GM19099 (cell line): ENCODE data around the gene ZNF827.

Source experiments
- POLR2A ChIP-seq: IDR thresholded peaks from 3 replicates; pipeline ENCODE4 v1.6.1; 2011; ENCODE audit warnings: low read depth; ENCODE audit not compliant: insufficient read length; ENCODE audit errors: extremely low read depth

ZNF827 gene

GRCh38 chr4:145791988-145792387, 146.6 kb downstream of the ZNF827 start:
- TF ChIP-seq POLR2A = no peak

GRCh38 chr4:145788755-145789154, 149.9 kb downstream of the ZNF827 start:
- TF ChIP-seq POLR2A = no peak

GRCh38 chr4:145786830-145787229, 151.8 kb downstream of the ZNF827 start:
- no peak for TF ChIP-seq POLR2A

- no peak for TF ChIP-seq POLR2A
Measured at GRCh38 chr4:145786261-145786660, 152.4 kb downstream of the ZNF827 start.

- no peak for TF ChIP-seq POLR2A
Measured at GRCh38 chr4:145785391-145786008, 153.1 kb downstream of the ZNF827 start.

GRCh38 chr4:145784036-145784435, 154.6 kb downstream of the ZNF827 start:
- no peak for TF ChIP-seq POLR2A

GRCh38 chr4:145782756-145783155, 155.9 kb downstream of the ZNF827 start:
- no peak for TF ChIP-seq POLR2A

GRCh38 chr4:145781351-145781750, 157.3 kb downstream of the ZNF827 start:
- TF ChIP-seq POLR2A = no peak

GRCh38 chr4:145779319-145779801, 159.3 kb downstream of the ZNF827 start:
- TF ChIP-seq POLR2A = no peak

GRCh38 chr4:145776208-145776607, 162.4 kb downstream of the ZNF827 start:
- no peak for TF ChIP-seq POLR2A

GRCh38 chr4:145775406-145775805, 163.2 kb downstream of the ZNF827 start:
- TF ChIP-seq POLR2A = no peak

- TF ChIP-seq POLR2A = no peak
Measured at GRCh38 chr4:145774473-145774872, 164.2 kb downstream of the ZNF827 start.

- no peak for TF ChIP-seq POLR2A
Measured at GRCh38 chr4:145773581-145774234, 164.9 kb downstream of the ZNF827 start.

- TF ChIP-seq POLR2A = no peak
Measured at GRCh38 chr4:145772347-145772746, 166.3 kb downstream of the ZNF827 start.

- no peak for TF ChIP-seq POLR2A
Measured at GRCh38 chr4:145770124-145770523, 168.5 kb downstream of the ZNF827 start.

GRCh38 chr4:145769450-145770037, 169.1 kb downstream of the ZNF827 start:
- TF ChIP-seq POLR2A = no peak

- no peak for TF ChIP-seq POLR2A
Measured at GRCh38 chr4:145766273-145766672, 172.3 kb downstream of the ZNF827 start.

- no peak for TF ChIP-seq POLR2A
Measured at GRCh38 chr4:145763399-145763798, 175.2 kb downstream of the ZNF827 start.
